Measurements from ENCODE around the gene CFAP221.
A peak's percentile ranks its signal among the peaks of the same experiment; 100 is the strongest.

CFAP221 gene

DNA sequence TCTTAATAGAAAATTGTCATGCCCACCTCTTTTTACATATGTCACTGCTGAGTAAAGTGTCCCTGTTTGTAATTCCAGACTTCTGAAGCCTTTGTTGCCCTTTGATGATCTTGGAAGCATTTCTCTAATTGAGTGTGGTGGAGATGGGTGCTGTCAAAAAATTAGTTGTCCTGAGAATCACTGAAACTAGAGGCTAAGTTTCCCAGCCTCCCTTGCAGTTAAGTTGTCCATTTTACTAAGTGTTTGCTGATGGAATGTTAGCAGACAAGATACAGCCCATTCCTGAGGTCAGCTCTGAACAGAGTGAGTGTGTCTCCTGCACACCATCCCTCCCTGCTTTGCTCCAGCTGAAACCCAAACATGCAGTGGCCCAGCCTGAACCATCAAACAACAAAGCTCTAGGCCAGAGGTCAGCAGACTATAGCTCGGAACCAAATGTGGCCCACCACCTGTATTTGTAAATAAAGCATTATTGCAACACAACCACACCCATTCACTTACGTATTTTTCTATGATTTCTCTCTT is 106.7 kb downstream of the CFAP221 start:
- no peaks in the 10 kb centered on the region for H3F3A ChIP-seq (ENCODE audit: insufficient read depth, low read length)
- no peak overlapping the region for H3K4me2 ChIP-seq (ENCODE audit: low read depth, low read length)
- H3K4me1 ChIP-seq (ENCODE audit: low read length): peaks cover 5% of the 10 kb centered on the region
- no peak overlapping the region for H3K27ac ChIP-seq (ENCODE audit: low read length)
- H3K36me3 ChIP-seq (replicated peaks; ENCODE audit: insufficient read depth, low read length): no peaks in the 10 kb centered on the region
- TF ChIP-seq EZH2phosphoT487 (IDR thresholded peaks at IDR 0.05; ENCODE audit: low read length) (no peak), EZH2 (optimal IDR thresholded peaks at IDR 0.05; ENCODE audit: low read depth, low read length) (no peak)
- TF ChIP-seq, protein P1, sequence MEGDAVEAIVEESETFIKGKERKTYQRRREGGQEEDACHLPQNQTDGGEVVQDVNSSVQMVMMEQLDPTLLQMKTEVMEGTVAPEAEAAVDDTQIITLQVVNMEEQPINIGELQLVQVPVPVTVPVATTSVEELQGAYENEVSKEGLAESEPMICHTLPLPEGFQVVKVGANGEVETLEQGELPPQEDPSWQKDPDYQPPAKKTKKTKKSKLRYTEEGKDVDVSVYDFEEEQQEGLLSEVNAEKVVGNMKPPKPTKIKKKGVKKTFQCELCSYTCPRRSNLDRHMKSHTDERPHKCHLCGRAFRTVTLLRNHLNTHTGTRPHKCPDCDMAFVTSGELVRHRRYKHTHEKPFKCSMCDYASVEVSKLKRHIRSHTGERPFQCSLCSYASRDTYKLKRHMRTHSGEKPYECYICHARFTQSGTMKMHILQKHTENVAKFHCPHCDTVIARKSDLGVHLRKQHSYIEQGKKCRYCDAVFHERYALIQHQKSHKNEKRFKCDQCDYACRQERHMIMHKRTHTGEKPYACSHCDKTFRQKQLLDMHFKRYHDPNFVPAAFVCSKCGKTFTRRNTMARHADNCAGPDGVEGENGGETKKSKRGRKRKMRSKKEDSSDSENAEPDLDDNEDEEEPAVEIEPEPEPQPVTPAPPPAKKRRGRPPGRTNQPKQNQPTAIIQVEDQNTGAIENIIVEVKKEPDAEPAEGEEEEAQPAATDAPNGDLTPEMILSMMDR (IDR thresholded peaks at IDR 0.05; ENCODE audit: low read length): no peak
- H2AFZ ChIP-seq (ENCODE audit: low read length): no peak overlapping the region
- H3K27me3 ChIP-seq (replicated peaks; ENCODE audit: insufficient read depth, low read length): no peaks in the 10 kb centered on the region
- no peaks in the 10 kb centered on the region for H4K20me1 ChIP-seq (ENCODE audit: insufficient read depth, low read length)
- H3K4me3 ChIP-seq (ENCODE audit: low read length): no peak overlapping the region
- H3K9me2 ChIP-seq (replicated peaks; ENCODE audit: insufficient read depth, low read length): no peaks in the 10 kb centered on the region
- no peaks in the 10 kb centered on the region for H3K79me2 ChIP-seq (ENCODE audit: low read length)
- H3K9ac ChIP-seq (ENCODE audit: low read length): no peak overlapping the region
- DNase-seq: no peak
- H3K9me3 ChIP-seq (replicated peaks; ENCODE audit: insufficient read depth, low read length): no peaks in the 10 kb centered on the region

DNA sequence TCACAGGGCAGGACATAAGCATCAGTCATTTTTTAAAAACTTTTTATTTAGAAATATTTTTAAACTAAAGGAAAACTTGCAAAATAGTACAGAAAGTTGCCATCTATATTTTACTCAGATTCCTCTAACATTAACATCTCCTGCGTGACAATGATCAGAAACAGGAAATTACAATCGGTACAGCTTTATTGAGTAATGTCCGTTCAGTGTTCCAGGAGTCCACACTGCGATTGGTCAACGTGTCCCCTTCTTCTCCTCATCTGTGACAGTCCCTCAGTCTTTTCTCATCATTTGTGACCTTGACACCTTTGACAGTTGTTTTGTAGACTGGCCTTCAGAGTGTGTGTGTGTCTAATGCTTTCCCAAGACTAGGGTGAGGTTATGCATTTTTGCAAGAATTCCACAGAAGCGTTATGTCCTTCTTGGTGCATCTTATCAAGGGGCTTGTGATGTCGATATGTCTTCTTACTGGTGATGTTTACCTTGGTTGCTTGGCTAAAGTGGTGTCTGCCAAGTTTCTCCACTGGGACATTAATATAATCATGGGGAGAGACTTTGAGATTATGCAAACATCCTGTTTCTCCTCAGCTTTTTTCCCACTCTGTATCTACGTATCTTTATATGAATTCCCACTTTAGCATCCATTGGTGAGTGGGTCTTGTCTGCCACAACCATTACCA is 113.4 kb downstream of the CFAP221 start:
- H3K4me2 ChIP-seq (ENCODE audit: low read depth, low read length): no peak overlapping the region
- TF ChIP-seq, protein P1 (IDR thresholded peaks at IDR 0.05; ENCODE audit: low read length): no peak
- TF ChIP-seq EZH2 (optimal IDR thresholded peaks at IDR 0.05; ENCODE audit: low read depth, low read length) (no peak), EZH2phosphoT487 (IDR thresholded peaks at IDR 0.05; ENCODE audit: low read length) (no peak)
- no peak overlapping the region for H2AFZ ChIP-seq (ENCODE audit: low read length)
- no peaks in the 10 kb centered on the region for H3K4me1 ChIP-seq (ENCODE audit: low read length)
- H3K4me3 ChIP-seq (ENCODE audit: low read length): no peak overlapping the region
- H3F3A ChIP-seq (ENCODE audit: insufficient read depth, low read length): no peaks in the 10 kb centered on the region
- no peaks in the 10 kb centered on the region for H4K20me1 ChIP-seq (ENCODE audit: insufficient read depth, low read length)
- no peaks in the 10 kb centered on the region for H3K79me2 ChIP-seq (ENCODE audit: low read length)
- no peaks in the 10 kb centered on the region for H3K9me3 ChIP-seq (replicated peaks; ENCODE audit: insufficient read depth, low read length)
- no peak for DNase-seq
- H3K27me3 ChIP-seq (replicated peaks; ENCODE audit: insufficient read depth, low read length): no peaks in the 10 kb centered on the region
- H3K27ac ChIP-seq (ENCODE audit: low read length): no peak overlapping the region
- no peaks in the 10 kb centered on the region for H3K9me2 ChIP-seq (replicated peaks; ENCODE audit: insufficient read depth, low read length)
- H3K36me3 ChIP-seq (replicated peaks; ENCODE audit: insufficient read depth, low read length): no peaks in the 10 kb centered on the region
- no peak overlapping the region for H3K9ac ChIP-seq (ENCODE audit: low read length)

DNA sequence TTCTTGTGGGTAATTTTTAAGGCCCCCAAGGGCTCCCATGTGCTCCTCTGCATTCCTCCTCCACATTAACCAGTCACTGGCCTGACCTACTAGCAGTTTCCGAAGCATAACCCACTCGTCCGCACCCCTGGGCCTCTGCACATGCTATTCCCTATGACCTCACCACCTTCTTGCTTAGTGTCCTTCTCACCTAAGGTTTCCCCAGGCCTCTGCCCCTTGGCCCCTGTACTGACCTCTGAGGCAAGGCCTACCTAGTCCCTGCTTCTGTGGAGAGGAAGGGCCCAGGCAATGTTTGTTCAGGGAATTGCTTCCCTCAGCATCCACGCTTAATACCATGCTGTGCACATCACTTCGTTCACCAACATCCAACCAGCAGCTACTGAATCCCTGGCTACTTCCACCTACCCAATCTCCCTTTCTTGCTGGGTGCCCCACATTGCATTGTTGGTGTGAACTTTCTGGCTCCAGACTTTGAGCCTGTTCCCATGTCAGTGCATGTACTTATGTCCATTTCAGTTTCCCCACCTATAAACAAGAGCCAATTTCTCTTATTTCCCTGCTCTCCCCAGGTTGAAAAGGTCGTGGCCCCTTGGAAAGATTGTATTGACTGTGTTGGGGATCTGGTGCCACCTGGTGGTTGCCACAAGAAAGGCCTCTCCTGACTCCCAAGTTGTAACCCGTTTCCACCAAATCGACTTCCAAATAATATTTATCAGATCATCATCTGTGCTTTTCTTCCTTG is 115.5 kb downstream of the CFAP221 start:
- Histone ChIP-seq H2AFZ (ENCODE audit: low read length) (no peak overlapping the region), H3K79me2 (ENCODE audit: low read length) (no peaks in the 10 kb centered on the region), H3K4me3 (ENCODE audit: low read length) (no peak overlapping the region), H3K4me2 (ENCODE audit: low read depth, low read length) (no peak overlapping the region), H3K36me3 (replicated peaks; ENCODE audit: insufficient read depth, low read length) (no peaks in the 10 kb centered on the region), H3K27ac (ENCODE audit: low read length) (no peak overlapping the region), H3K4me1 (ENCODE audit: low read length) (no peaks in the 10 kb centered on the region), H3K9ac (ENCODE audit: low read length) (no peak overlapping the region), H3K9me2 (replicated peaks; ENCODE audit: insufficient read depth, low read length) (no peaks in the 10 kb centered on the region), H3K27me3 (replicated peaks; ENCODE audit: insufficient read depth, low read length) (no peaks in the 10 kb centered on the region), H3F3A (ENCODE audit: insufficient read depth, low read length) (no peaks in the 10 kb centered on the region), H3K9me3 (replicated peaks; ENCODE audit: insufficient read depth, low read length) (no peaks in the 10 kb centered on the region), H4K20me1 (ENCODE audit: insufficient read depth, low read length) (no peaks in the 10 kb centered on the region)
- DNase-seq: peak; percentile 28
- TF ChIP-seq, protein P1 (IDR thresholded peaks at IDR 0.05; ENCODE audit: low read length): peak; percentile 94
- no peak for TF ChIP-seq EZH2 (optimal IDR thresholded peaks at IDR 0.05; ENCODE audit: low read depth, low read length)
- TF ChIP-seq EZH2phosphoT487 (IDR thresholded peaks at IDR 0.05; ENCODE audit: low read length): no peak
